H9 (cell line): ENCODE results near the gene PCYT1A. TPM values are rescaled to one million over a fixed set of nuclear protein-coding genes. Genes with fewer than 3 reads are reported as not detected.
A peak's percentile ranks its signal among the peaks of the same experiment; 100 is the strongest.

Experiments used
- DNase-seq: peaks from one replicate; pipeline ENCODE4 v3.0.0-alpha.2; 2017
- H2AFZ ChIP-seq: one replicate; pipeline ENCODE4 v1.6.1; 2013; ENCODE audit warnings: mild to moderate bottlenecking, low read length, control low read depth, moderate library complexity
- H2AK5ac ChIP-seq: 2 replicates; pipeline ENCODE4 v1.6.1; 2013; ENCODE audit warnings: low read length, control low read depth, mixed read lengths; ENCODE audit not compliant: insufficient read length
- H2BK120ac ChIP-seq: one replicate; pipeline ENCODE4 v1.6.1; 2013; ENCODE audit warnings: low read depth, mild to moderate bottlenecking, low read length, control low read depth, inconsistent platforms; ENCODE audit not compliant: poor library complexity, severe bottlenecking
- H2BK12ac ChIP-seq: 2 replicates; pipeline ENCODE4 v1.6.1; 2013; ENCODE audit warnings: low read length, control low read depth, mixed read lengths, low read depth; ENCODE audit not compliant: insufficient read length
- H2BK15ac ChIP-seq: 2 replicates; pipeline ENCODE4 v1.6.1; 2013; ENCODE audit warnings: low read depth, low read length, control low read depth
- H2BK20ac ChIP-seq: one replicate; pipeline ENCODE4 v1.6.1; 2013; ENCODE audit warnings: low read depth, mild to moderate bottlenecking, low read length, control low read depth, inconsistent platforms; ENCODE audit not compliant: poor library complexity, severe bottlenecking
- H2BK5ac ChIP-seq: 2 replicates; pipeline ENCODE4 v1.6.1; 2013; ENCODE audit warnings: low read length, control low read depth, mixed read lengths; ENCODE audit not compliant: insufficient read length
- H3K14ac ChIP-seq: 2 replicates; pipeline ENCODE4 v1.6.1; 2013; ENCODE audit warnings: low read length, control low read depth; ENCODE audit not compliant: insufficient read depth
- H3K18ac ChIP-seq: 2 replicates; pipeline ENCODE4 v1.6.1; 2013; ENCODE audit warnings: low read depth, mild to moderate bottlenecking, mixed read lengths, low read length, control low read depth; ENCODE audit not compliant: insufficient read length
- H3K23ac ChIP-seq: 2 replicates; pipeline ENCODE4 v1.6.1; 2013; ENCODE audit warnings: low read length, control low read depth, mixed read lengths, low read depth; ENCODE audit not compliant: insufficient read length
- H3K23me2 ChIP-seq: 2 replicates; pipeline ENCODE4 v1.6.1; 2013; ENCODE audit warnings: low read depth, mild to moderate bottlenecking, mixed read lengths, low read length, control low read depth; ENCODE audit not compliant: insufficient read length, poor library complexity, severe bottlenecking
- H3K27ac ChIP-seq: 2 replicates; pipeline ENCODE4 v1.5.1; 2013; ENCODE audit warnings: low read length, control low read depth, mixed read lengths, low read depth; ENCODE audit not compliant: insufficient read length
- H3K27me3 ChIP-seq: 2 replicates; pipeline ENCODE4 v1.6.1; 2013; ENCODE audit warnings: low read length, control low read depth, inconsistent platforms; ENCODE audit not compliant: insufficient read depth
- H3K4ac ChIP-seq: 2 replicates; pipeline ENCODE4 v1.6.1; 2013; ENCODE audit warnings: low read depth, mild to moderate bottlenecking, control low read depth, inconsistent platforms, low read length, moderate library complexity
- H3K4me1 ChIP-seq: 2 replicates; pipeline ENCODE4 v1.6.1; 2013; ENCODE audit warnings: low read length, control low read depth, inconsistent platforms; ENCODE audit not compliant: insufficient read depth
- H3K4me2 ChIP-seq: 2 replicates; pipeline ENCODE4 v1.6.1; 2013; ENCODE audit warnings: low read length, control low read depth, mixed read lengths; ENCODE audit not compliant: insufficient read length, insufficient read depth
- H3K56ac ChIP-seq: 2 replicates; pipeline ENCODE4 v1.6.1; 2013; ENCODE audit warnings: low read depth, mild to moderate bottlenecking, mixed read lengths, low read length, control low read depth; ENCODE audit not compliant: insufficient read length
- H3K79me1 ChIP-seq: 2 replicates; pipeline ENCODE4 v1.6.1; 2013; ENCODE audit warnings: low read depth, mild to moderate bottlenecking, moderate library complexity, low read length, control low read depth, inconsistent platforms; ENCODE audit not compliant: insufficient read depth, poor library complexity, severe bottlenecking
- H3K79me2 ChIP-seq: 2 replicates; pipeline ENCODE4 v1.6.1; 2013; ENCODE audit warnings: low read length, control low read depth, inconsistent platforms; ENCODE audit not compliant: insufficient read depth
- H3K9ac ChIP-seq: 2 replicates; pipeline ENCODE4 v1.6.1; 2013; ENCODE audit warnings: low read length, control low read depth, mixed read lengths; ENCODE audit not compliant: insufficient read length; ENCODE audit errors: extremely low read depth
- H3K9me3 ChIP-seq: one replicate; pipeline ENCODE4 v1.6.1; 2013; ENCODE audit warnings: low read depth, low read length, inconsistent platforms; ENCODE audit not compliant: control insufficient read depth
- H3T11ph ChIP-seq: one replicate; pipeline ENCODE4 v1.6.1; 2013; ENCODE audit warnings: mild to moderate bottlenecking, low read length, control low read depth, inconsistent platforms
- H4K20me1 ChIP-seq: one replicate; pipeline ENCODE4 v1.6.1; 2013; ENCODE audit not compliant: control insufficient read depth, insufficient read length, insufficient read depth
- H4K5ac ChIP-seq: 2 replicates; pipeline ENCODE4 v1.6.1; 2013; ENCODE audit warnings: low read depth, mild to moderate bottlenecking, mixed read lengths, low read length, control low read depth; ENCODE audit not compliant: insufficient read length
- H4K8ac ChIP-seq: replicated peaks from 2 replicates; pipeline ENCODE4 v1.6.1; 2013; ENCODE audit warnings: low read length, control low read depth, mixed read lengths, low read depth; ENCODE audit not compliant: insufficient read length
- H4K91ac ChIP-seq: 2 replicates; pipeline ENCODE4 v1.6.1; 2013; ENCODE audit warnings: low read depth, mild to moderate bottlenecking, moderate library complexity, mixed read lengths, low read length, control low read depth; ENCODE audit not compliant: insufficient read length
- H3K27ac Mint-ChIP-seq, 3 experiments: 2 replicates in 2 of 3; 3 replicates in 1 of 3; pipeline ENCODE4 v1.8.0; 2020 to 2021; ENCODE audit warnings: mixed read lengths in 3 of 3, mild to moderate bottlenecking in 1 of 3, moderate library complexity in 1 of 3
- H3K27me3 Mint-ChIP-seq: 2 replicates; pipeline ENCODE4 v1.8.0; 2021; ENCODE audit warnings: low read depth, mild to moderate bottlenecking, moderate library complexity, mixed read lengths
- H3K36me3 Mint-ChIP-seq, 3 experiments: 2 replicates in 2 of 3; 3 replicates in 1 of 3; pipeline ENCODE4 v1.8.0; 2020 to 2021; ENCODE audit warnings: low read depth in 3 of 3, mixed read lengths in 3 of 3; ENCODE audit not compliant: insufficient read depth in 1 of 3
- H3K4me1 Mint-ChIP-seq, 2 experiments: 2 replicates each; pipeline ENCODE4 v1.8.0; 2020; ENCODE audit warnings: mixed read lengths in 2 of 2
- H3K4me3 Mint-ChIP-seq, 2 experiments: 2 replicates in 1 of 2; 3 replicates in 1 of 2; pipeline ENCODE4 v1.8.0; 2020 to 2021; ENCODE audit warnings: mild to moderate bottlenecking in 2 of 2, mixed read lengths in 2 of 2, moderate library complexity in 1 of 2
- H3K9me3 Mint-ChIP-seq, 2 experiments: 2 replicates in 1 of 2; 3 replicates in 1 of 2; pipeline ENCODE4 v1.8.0; 2020; ENCODE audit warnings: mild to moderate bottlenecking in 2 of 2, mixed read lengths in 2 of 2, moderate library complexity in 1 of 2
- CTCF ChIP-seq: fragments of 200-600 bp; sonication (generic); conservative IDR thresholded peaks from 3 replicates; pipeline ENCODE4 v1.8.0; 2021; ENCODE audit warnings: antibody characterized with exemption, mild to moderate bottlenecking
- WGBS: extraction: QIAGEN DNeasy Blood & Tissue Kit; methylation state at CpG from one replicate; pipeline ENCODE4 v1.1.7; 2013; ENCODE audit warnings: missing lambda C conversion rate, low lambda C conversion rate, mixed read lengths; ENCODE audit not compliant: insufficient read length; ENCODE audit errors: extremely low coverage; 5-methylcytosine and 5-hydroxymethylcytosine counted together
- long read RNA-seq: library from polyadenylated mRNA; unstranded; transcript quantifications from one replicate; pipeline ENCODE4 v2.0.0, GENCODE V29; 2020
- total RNA-seq: library from RNA; stranded (reverse); gene quantifications from 2 replicates; pipeline ENCODE4 v1.2.1, GENCODE V29; 2021

PCYT1A gene
- 30.9 and 31.6 TPM in 2 replicates for total RNA-seq
- long read RNA-seq, full-length matches to known transcripts = 34 of 80 reads
- long read RNA-seq, partial matches to known transcripts = 28 of 80 reads
- long read RNA-seq, other reads (novel, unspliced or antisense) = 18 of 80 reads

GRCh38 chr3:196287440-196288140, at the start of gene PCYT1A:
PCYT1A (minus strand) TSS chr3:196287726; CDS start chr3:196270531, 17,195 bp downstream.
- Histone ChIP-seq H3K56ac (no peak within 1 kb of the TSS), H3K27ac (peak within 1 kb of the TSS; percentile 3), H4K5ac (no peak within 1 kb of the TSS), H2BK12ac (no peak within 1 kb of the TSS), H3K9me3 (no peaks in the 10 kb centered on the region), H2BK15ac (no peak within 1 kb of the TSS), H2AFZ (no peak within 1 kb of the TSS), H3K27me3 (no peaks in the 10 kb centered on the region), H3K4me2 (peak within 1 kb of the TSS; percentile 69), H3K23ac (no peak within 1 kb of the TSS), H2BK120ac (no peak within 1 kb of the TSS), H3K4me1 (peaks cover 3% of the 10 kb centered on the region), H3K4ac (no peak within 1 kb of the TSS), H2BK5ac (no peak within 1 kb of the TSS), H3K79me2 (peaks cover 7% of the 10 kb centered on the region; the same call in 1 of the 2 replicates), H4K8ac (no peak within 1 kb of the TSS), H3K79me1 (no peaks in the 10 kb centered on the region), H4K20me1 (no peaks in the 10 kb centered on the region), H2BK20ac (no peak within 1 kb of the TSS), H3K14ac (peak within 1 kb of the TSS; percentile 93), H2AK5ac (no peak within 1 kb of the TSS), H3K18ac (peak within 1 kb of the TSS; percentile 61), H4K91ac (no peak within 1 kb of the TSS), H3K23me2 (peaks cover 3% of the 10 kb centered on the region), H3K9ac (peak within 1 kb of the TSS; percentile 77), H3T11ph (no peak within 1 kb of the TSS)
- peaks cover 20 to 34% of the 10 kb centered on the region in 2 experiments for H3K4me1 Mint-ChIP-seq
- no peaks in the 10 kb centered on the region; a peak in 1 of 5 replicates for H3K9me3 Mint-ChIP-seq
- no peak for TF ChIP-seq CTCF
- peak within 1 kb of the TSS; percentile 98 to 99 for H3K4me3 Mint-ChIP-seq
- no CpG with 5 or more reads among the region's 55 CpGs for WGBS
- H3K27ac Mint-ChIP-seq = peak within 1 kb of the TSS; percentile 95 to 99 (median 98)
- H3K27me3 Mint-ChIP-seq = no peaks in the 10 kb centered on the region
- no peaks in the 10 kb centered on the region for H3K36me3 Mint-ChIP-seq
- DNase-seq = peak; percentile 96
